AG09319 (cell line): Measurements from ENCODE around the gene CNTNAP2.

ENCODE experiments used
- DNase-seq: peaks from one replicate; pipeline ENCODE4 v3.0.0-alpha.2; 2010; ENCODE audit warnings: low read depth; ENCODE audit errors: extremely low read depth
- TF ChIP-seq, protein P1 (sequence below): IDR thresholded peaks from 2 replicates; pipeline ENCODE4 v1.5.1; 2011; ENCODE audit warnings: low read depth, mild to moderate bottlenecking, inconsistent platforms, low read length, moderate library complexity

The CNTNAP2 gene

DNA sequence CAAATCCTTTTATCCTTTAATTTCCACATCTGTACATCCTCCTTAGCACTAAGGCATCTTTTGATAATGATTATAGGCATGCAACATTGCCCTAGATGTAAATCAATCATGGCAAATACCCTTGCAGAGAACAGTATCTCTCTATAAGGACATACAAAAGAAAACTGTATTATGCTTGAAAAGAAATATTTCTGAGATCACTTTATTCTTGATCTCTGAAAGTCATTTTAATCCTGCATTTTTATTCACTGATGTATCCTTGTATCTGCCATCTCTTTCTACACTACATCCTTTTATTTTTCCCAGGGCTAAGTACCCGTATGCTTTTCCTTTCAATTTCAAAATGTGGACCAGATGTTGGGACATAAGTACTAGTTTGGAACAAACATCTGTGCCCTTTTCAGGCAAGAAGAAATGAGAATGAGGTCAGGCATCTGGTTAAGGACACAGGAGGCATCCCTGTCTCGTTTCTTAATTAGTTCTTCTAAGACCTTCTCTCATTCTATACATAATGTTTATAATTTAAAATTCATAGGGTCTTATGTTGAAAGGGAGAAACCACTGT lies 338.6 kb downstream of the CNTNAP2 start:
- TF ChIP-seq, protein P1, sequence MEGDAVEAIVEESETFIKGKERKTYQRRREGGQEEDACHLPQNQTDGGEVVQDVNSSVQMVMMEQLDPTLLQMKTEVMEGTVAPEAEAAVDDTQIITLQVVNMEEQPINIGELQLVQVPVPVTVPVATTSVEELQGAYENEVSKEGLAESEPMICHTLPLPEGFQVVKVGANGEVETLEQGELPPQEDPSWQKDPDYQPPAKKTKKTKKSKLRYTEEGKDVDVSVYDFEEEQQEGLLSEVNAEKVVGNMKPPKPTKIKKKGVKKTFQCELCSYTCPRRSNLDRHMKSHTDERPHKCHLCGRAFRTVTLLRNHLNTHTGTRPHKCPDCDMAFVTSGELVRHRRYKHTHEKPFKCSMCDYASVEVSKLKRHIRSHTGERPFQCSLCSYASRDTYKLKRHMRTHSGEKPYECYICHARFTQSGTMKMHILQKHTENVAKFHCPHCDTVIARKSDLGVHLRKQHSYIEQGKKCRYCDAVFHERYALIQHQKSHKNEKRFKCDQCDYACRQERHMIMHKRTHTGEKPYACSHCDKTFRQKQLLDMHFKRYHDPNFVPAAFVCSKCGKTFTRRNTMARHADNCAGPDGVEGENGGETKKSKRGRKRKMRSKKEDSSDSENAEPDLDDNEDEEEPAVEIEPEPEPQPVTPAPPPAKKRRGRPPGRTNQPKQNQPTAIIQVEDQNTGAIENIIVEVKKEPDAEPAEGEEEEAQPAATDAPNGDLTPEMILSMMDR: no peak
- DNase-seq: no peak

- DNase-seq: no peak
- TF ChIP-seq, protein P1: no peak
Observed at GRCh38 chr7:146479040-146479439, 362.4 kb downstream of the CNTNAP2 start.

DNA sequence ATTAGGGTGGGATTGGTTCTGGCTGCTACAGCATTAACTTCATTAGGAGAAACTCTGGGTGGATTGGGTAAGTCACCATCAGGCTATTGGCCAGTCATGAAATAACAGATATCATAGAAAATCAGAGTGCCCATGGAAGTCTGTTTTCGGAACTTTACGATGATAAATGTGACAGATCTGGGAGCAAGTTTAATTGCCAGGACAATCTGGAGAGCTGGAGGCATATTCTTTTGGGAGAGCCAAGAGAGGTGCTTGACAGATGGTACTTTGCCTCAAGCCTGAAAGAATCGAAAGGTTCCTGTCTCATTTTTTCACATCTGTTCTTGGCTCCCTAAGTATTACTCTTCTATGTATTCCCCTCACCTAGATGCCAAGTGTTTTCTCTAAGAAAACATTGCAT lies 369.9 kb downstream of the CNTNAP2 start:
- no peak for DNase-seq
- TF ChIP-seq, protein P1: no peak

GRCh38 chr7:146492017-146492416 lies 375.4 kb downstream of the CNTNAP2 start:
- DNase-seq: no peak
- TF ChIP-seq, protein P1: no peak

DNA sequence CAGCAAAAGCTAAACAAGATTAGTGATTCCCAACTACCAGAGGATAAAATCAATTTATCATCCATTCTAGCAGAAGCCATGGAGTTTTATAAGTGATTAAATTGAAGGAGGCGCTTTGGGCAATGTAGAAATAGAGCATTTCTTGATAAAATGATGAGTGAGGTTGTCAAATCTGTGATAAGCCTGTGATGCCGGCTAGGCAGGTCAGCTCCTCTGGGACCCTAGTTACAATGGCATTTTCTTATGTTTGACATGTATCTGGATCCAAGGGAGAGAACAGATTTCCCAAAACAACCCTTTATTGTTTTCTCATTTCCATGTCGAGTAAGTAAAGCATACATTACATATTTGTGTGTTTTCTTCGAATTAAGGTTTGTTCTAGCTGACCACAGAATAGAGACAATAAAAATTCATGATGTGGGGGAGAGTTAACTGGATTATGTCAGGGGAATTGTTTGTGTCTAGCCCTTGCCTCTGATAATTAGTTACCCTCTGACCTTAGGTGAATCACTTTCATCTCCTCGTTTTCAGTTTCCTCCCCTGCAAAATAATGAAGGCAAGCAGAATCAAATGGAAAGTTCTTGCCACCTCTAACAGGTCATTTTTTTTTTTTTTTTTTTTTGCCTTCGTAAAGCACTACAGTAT lies 378.5 kb downstream of the CNTNAP2 start:
- TF ChIP-seq, protein P1: no peak
- DNase-seq: no peak

DNA sequence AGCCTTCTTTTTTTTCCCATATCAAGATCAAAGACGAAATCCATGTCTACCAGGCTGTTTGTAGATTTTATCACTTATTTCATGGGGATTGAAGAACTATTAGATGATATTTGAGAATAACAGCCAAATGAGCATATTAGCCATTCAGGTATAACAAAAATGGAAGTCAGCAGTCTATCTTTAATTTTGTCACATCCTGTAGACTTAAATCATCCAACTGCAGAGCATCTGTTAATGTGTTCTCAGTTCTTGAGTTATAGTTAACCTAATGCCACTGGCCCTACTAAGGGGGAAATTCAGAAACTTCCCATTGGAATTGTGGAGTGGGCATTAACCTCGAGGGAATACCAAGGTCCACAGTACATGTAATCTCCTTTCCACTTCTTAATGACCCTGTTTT lies 380.1 kb downstream of the CNTNAP2 start:
- TF ChIP-seq, protein P1: no peak
- no peak for DNase-seq

DNA sequence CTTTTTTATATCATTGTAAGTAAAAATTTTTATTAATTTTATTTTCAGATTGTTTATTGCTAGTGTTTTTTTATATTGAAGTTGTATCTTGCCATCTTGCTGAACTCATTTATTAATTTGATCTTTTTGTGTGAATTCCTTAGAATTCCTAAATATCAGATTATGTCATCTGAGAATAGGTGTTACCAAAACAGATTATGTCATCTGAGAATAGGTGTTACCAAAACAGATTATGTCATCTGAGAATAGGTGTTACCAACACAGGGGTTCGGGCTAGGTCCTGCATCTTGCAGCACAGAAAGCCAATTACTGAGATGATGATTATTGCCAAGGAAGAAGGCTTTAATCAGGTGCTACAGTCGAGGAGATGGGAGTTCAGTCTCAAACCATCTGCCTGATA lies 383.4 kb downstream of the CNTNAP2 start:
- TF ChIP-seq, protein P1: no peak

More for the DNA sequence above, 383.4 kb downstream of the CNTNAP2 start:
- DNase-seq: no peak
